Measurements from ENCODE around the gene TESK2.

TESK2 gene

DNA sequence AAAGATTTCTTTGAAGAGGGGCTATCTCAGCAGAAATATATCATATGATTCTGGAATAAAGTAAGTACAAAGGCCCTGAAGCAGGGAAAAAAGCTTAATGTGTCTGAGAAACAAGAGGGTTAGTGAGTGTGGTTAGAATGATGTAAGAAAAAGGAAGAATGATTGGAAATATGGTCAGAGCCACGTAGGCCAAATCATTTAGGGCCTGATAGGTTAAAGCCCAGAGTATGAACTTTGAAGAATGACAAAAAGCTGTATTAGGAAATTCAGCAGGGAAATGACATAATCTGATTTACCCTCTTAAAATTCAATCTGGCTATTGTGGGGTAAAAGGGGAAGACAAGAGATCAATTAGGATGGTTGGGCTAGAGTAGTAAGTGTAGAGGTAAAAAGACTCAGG is 81.7 kb downstream of the TESK2 start:
- TF ChIP-seq, protein P1, sequence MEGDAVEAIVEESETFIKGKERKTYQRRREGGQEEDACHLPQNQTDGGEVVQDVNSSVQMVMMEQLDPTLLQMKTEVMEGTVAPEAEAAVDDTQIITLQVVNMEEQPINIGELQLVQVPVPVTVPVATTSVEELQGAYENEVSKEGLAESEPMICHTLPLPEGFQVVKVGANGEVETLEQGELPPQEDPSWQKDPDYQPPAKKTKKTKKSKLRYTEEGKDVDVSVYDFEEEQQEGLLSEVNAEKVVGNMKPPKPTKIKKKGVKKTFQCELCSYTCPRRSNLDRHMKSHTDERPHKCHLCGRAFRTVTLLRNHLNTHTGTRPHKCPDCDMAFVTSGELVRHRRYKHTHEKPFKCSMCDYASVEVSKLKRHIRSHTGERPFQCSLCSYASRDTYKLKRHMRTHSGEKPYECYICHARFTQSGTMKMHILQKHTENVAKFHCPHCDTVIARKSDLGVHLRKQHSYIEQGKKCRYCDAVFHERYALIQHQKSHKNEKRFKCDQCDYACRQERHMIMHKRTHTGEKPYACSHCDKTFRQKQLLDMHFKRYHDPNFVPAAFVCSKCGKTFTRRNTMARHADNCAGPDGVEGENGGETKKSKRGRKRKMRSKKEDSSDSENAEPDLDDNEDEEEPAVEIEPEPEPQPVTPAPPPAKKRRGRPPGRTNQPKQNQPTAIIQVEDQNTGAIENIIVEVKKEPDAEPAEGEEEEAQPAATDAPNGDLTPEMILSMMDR (IDR thresholded peaks at IDR 0.05; ENCODE audit: low read length, missing control alignments), result no peak
- no peak overlapping the region for H3K4me3 ChIP-seq (replicated peaks; ENCODE audit: low read depth, low read length)
- no peak for DNase-seq (ENCODE audit: low read depth)

DNA sequence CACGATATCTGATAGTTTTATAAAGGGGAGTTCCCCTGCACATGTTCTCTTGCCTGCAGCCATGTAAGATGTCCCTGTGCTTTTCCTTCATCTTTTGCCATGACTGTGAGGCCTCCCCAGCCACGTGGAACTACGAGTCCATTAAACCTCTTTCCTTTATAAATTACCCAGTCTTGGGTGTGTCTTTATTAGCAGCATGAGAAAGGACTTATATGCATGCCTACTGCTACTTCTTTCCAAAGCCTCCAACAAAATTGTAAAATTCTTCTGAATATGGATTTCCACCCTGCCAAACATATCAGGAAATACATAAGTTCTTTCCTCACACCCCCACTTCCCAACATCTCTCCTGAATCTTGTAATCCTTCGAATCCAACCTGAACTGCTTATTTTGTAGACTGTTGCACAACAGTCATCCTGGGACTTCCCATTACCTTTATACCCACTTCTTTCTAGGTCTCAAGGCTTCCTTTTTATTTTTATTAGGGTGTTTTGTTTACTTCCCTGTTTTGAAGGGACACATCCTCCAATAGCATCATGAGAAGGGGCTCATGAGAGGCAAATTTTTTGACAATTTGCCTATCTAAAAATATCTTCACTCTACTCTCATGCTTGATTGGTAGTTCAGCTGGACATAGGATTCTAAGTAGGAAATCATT is 83.2 kb downstream of the TESK2 start:
- no peak for DNase-seq (ENCODE audit: low read depth)
- TF ChIP-seq, protein P1 (IDR thresholded peaks at IDR 0.05; ENCODE audit: low read length, missing control alignments), result no peak
- no peak overlapping the region for H3K4me3 ChIP-seq (replicated peaks; ENCODE audit: low read depth, low read length)

DNA sequence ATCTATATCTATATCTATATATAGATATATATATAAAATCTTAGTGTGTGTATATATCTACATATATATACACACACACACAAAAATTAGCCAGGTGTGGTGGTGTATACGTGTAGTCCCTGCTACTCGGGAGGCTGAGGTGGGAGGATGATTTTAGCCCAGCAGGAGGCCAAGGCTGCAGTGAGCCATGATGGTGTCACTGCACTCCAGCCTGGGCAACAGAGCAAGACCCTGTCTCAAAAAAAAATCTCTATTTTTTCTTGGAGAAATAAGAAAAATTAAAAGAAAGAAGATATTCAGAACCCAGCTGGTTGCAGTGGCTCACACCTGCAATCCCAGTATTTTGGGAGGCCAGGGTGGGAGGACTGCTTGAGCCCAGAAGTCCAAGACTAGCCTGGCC is 85.3 kb downstream of the TESK2 start:
- TF ChIP-seq, protein P1 (IDR thresholded peaks at IDR 0.05; ENCODE audit: low read length, missing control alignments), result no peak
- no peak for DNase-seq (ENCODE audit: low read depth)
- H3K4me3 ChIP-seq (replicated peaks; ENCODE audit: low read depth, low read length), result no peak overlapping the region

DNA sequence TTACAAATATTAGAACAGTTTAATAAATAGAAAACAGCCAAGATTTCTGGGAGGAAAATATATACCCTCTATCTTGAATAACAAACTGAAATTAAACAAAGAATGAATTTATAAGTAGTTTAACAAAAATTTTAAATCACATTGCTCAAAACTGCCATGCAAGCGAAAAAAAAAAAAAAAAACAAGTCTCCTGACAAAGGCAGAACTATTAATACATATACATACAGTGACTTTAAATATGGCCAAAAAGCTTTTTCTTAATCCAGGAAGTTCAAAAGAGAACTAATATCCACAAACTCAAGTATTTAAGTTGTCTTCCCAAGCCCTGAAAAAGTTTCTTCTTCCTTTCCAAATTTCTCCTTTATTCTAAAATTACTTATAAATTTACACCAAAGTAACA is 87.2 kb downstream of the TESK2 start:
- TF ChIP-seq, protein P1 (IDR thresholded peaks at IDR 0.05; ENCODE audit: low read length, missing control alignments), result no peak
- no peak overlapping the region for H3K4me3 ChIP-seq (replicated peaks; ENCODE audit: low read depth, low read length)
- no peak for DNase-seq (ENCODE audit: low read depth)

DNA sequence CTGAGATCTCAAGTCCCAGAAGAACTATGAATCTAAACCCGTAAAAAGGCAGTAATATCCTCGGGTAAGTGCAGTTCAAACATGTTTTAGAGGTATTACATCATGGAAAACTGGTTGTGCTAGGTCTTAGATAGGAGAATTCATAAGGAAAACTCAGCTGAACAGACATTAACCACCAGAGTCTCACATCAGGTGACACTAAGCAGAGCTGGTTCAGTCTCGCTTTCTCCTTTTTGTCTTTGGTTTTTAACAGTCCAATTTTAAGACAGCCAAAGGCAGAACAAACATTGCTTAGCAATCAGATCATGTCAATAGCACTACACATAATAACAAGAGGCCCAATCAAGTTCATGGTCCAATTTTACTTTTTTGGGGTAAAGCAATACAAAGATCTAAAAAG is 87.7 kb downstream of the TESK2 start:
- no peak for DNase-seq (ENCODE audit: low read depth)
- TF ChIP-seq, protein P1 (IDR thresholded peaks at IDR 0.05; ENCODE audit: low read length, missing control alignments), result no peak
- no peak overlapping the region for H3K4me3 ChIP-seq (replicated peaks; ENCODE audit: low read depth, low read length)

DNA sequence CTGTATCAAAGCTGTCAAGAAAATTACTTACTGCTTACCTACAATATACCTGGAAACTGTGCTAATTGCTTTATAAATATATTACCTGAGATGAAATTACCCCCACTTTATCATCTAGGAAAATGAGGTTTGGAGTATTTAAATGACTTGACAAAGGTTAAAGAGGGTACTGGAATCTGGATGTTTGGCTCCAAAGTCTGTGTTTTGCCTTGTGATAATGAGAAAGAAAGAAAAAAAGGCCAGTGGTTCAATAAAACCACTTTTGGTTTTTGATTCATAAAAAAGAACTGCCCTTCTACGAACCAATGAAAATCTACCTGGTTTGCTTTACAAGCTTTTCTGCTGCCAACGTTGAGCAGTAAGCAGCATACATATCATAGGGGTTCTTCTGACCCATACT is 89.4 kb downstream of the TESK2 start:
- DNase-seq (ENCODE audit: low read depth), result no peak
- no peak overlapping the region for H3K4me3 ChIP-seq (replicated peaks; ENCODE audit: low read depth, low read length)
- TF ChIP-seq, protein P1 (IDR thresholded peaks at IDR 0.05; ENCODE audit: low read length, missing control alignments), result no peak

DNA sequence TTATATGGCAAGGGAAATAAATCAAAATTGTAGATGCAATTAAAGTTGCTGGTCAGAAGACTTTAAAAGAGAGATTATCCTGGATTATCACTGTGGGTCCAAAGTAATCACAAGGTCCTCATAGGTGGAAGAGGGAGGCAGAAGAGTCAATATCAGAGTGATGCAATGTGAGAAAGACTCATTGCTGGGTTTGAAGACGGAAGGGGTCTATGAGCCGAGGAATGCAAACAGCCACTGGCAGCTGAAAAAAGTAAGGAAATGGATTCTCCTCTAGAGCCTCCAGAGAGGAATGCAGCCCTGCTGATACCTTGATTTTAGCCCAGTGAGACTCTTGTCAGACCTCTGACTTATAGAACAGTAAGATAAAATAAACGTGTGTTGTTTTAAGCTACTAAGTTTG is 90.9 kb downstream of the TESK2 start:
- H3K4me3 ChIP-seq (replicated peaks; ENCODE audit: low read depth, low read length), result no peak overlapping the region
- TF ChIP-seq, protein P1 (IDR thresholded peaks at IDR 0.05; ENCODE audit: low read length, missing control alignments), result no peak
- no peak for DNase-seq (ENCODE audit: low read depth)

Measured in fibroblast of pulmonary artery (primary cell).